NCI-H1105 (cell line): Measurements from ENCODE around the gene NDOR1.

Source experiments
- DNase-seq: peaks from one replicate; lab custom pipeline; 2025; lab: John Stamatoyannopoulos, UW

NDOR1 gene

GRCh38 chr9:137264067-137264466, 58.6 kb downstream of the NDOR1 start:
- DNase-seq, result no peak

- no peak for DNase-seq
Measured at GRCh38 chr9:137265496-137266161, 60.1 kb downstream of the NDOR1 start.

GRCh38 chr9:137266162-137266527, 60.6 kb downstream of the NDOR1 start:
- DNase-seq, result no peak
